Stimulated activated CD8-positive, alpha-beta memory T cell treated with anti-CD3 and anti-CD28 coated beads, Interleukin-15, amount 100 ng/mL, for 48 hours (primary cell): Measurements from ENCODE around the gene MIPOL1.
"Not testable (repeated sequence)": the region's sequence is repeated elsewhere in the genome, so short reads cannot be mapped to it uniquely, and the experiment has no call there.

Experiments
- DNase-seq, 2 donors: peaks; one replicate each; pipeline ENCODE4 v3.0.0-alpha.2; 2020; ENCODE audit warnings: low read depth in 2 of 2

The MIPOL1 gene

DNA sequence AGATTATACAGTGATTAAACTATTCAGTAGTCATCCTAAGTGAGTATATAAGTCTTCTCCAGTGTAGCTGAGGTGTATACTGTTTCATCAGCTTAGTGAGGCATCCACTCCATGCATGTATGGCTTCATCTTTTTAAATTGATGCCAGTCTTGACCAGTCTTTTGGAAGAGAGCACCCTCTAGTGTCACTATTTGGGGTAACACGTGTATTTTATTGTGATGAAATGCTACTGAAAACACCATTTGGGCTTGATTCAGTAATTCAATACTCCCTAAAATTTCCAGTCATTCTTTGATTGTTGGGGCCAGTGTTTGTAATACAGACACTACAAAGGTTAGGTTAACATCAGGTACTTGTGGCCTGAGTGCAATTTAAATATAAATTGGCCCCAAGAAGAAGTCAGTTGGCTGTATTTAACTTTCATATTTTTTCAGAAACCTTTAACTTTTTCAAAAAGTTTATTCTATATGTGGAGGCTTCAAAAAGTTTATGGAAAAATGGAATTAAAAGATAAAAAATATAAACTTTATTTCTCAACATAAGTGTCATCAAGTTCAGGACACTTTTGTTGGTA is 35.3 kb downstream of the MIPOL1 start:
- no peak for DNase-seq

DNA sequence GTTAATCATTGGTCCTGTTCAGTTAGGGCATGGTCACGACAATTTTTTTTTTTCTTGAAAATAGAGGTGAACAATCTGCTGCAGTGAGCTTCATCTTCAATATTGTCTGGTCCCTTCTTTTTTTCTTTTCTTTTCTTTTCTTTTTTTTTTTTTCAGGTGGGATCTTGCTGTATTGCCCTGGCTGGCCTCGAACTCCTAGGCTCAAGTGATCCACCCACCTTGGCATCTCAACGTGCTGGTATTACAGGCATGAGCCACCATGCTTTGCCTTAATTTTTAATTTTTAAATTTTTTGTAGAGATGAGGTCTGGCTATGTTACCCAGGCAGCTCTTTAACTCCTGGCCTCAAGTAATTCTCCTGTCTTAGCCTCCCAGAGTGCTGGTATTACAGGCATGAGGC is 36.5 kb downstream of the MIPOL1 start:
- no peak for DNase-seq

- not testable (repeated sequence) for DNase-seq
Measured at GRCh38 chr14:37236044-37236443, 38.3 kb downstream of the MIPOL1 start.

DNA sequence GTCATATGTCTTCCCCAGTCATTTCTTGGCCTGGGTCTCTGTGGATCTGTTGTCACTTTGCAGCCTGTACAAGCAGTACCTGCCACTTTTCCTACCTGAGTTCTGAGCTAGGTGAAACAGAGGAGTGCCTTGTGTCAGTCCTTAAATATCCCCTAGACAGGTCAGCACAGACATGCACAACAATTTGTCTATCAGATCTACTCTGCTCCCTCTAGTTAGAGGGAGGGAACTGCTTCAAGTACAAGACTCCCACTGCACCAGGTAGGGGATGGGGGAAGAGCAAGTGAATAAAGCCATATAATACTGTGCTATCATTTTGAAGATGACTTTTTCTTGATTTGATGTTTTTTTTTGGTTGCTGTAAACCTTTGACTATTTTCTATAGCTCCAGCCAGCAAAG is 39.4 kb downstream of the MIPOL1 start:
- DNase-seq: no peak

- DNase-seq: no peak
Measured at GRCh38 chr14:37237735-37238200, 40.0 kb downstream of the MIPOL1 start.

- no peak for DNase-seq
Measured at GRCh38 chr14:37241198-37241597, 43.5 kb downstream of the MIPOL1 start.

DNA sequence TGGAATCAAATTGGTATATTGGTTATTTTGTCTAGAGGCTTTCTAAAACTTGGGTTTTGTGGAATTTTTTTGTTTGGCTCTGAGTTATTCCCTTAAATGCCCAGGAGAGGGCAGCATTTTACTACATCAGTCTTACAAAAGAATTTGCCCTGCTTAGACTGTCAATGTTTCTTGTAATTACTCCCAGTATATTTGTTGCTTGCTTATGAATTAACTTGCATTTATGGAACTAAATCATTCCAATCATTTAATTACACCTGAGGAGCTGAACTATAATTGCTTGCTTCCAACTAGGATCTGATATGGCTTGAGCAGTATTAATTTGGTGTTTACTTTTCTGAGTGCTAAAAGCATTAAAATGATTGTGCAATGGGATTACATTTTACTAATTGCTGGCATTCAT is 48.7 kb downstream of the MIPOL1 start:
- no peak for DNase-seq

DNA sequence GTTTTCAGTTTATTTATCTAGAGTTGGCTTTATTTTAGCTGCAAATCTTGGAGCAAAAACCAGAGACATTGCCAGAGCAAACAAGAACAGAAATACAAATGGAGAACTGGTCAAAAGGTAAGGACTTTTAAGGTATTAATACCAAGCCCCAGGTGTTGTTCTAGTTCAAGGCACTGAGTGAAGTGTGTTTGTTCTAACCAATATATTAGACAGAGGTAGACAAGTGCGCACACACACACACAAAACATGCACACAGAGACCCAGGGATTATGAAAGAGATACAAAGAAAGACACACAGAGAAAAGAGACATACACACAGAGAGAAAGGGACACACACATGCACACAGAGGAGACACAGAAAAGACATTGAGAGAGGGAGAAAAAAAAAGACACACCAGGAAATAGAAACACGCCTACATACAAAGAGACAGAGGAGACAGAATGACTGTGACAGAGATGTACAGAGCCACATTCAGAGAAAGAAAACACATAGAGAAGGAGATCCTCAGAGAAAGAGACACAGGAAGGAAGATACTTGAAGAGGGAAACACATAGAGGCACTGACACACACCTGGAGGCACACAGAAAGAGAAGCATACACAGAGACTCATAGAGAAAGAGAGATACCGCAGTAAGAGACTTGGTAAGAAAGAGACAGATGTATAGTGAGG is 50.2 kb downstream of the MIPOL1 start:
- DNase-seq: no peak

DNA sequence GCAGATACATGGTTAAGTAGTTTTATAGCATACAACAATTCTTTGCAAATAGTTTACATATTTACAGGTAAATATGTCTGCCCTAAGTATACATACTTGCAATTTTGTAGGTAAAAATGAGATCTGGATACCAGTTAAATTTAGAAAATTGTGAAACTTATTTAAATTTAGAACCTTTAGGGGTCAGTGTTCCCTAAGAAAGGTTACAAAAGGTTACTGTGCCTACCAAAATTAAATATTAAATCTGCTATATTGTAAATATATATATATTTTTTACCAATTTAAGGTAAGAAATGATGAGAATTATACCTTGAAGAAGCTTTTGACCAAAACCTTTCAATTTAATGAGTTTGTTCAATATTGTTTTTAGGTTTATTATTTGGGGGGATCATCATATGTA is 54.0 kb downstream of the MIPOL1 start:
- DNase-seq: no peak

GRCh38 chr14:37252434-37252833 is 54.7 kb downstream of the MIPOL1 start:
- no peak for DNase-seq

DNA sequence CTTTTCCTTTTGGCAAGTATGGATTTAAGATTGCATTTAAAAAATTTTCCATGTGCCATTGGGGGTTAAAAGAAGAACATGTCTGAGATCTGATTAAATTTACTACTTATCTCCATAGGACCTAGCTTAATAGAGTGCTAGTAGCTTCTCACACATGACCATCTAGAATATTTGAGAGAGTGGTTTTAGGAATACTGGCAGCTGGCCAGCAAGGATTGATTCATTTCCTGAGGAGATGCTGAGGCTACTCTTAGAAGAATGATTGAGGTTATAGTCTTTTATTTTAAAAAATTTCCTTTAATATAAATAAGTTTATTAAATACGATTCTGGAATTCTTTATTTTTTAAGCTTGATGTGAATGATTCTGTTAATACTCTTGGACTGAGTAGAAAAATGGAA is 56.2 kb downstream of the MIPOL1 start:
- DNase-seq: no peak

GRCh38 chr14:37254411-37254947 is 56.7 kb downstream of the MIPOL1 start:
- DNase-seq: no peak

GRCh38 chr14:37257501-37258070 is 59.8 kb downstream of the MIPOL1 start:
- DNase-seq: no peak

- DNase-seq: no peak
Measured at GRCh38 chr14:37262649-37263048, 64.9 kb downstream of the MIPOL1 start.

- no peak for DNase-seq
Measured at GRCh38 chr14:37263656-37264236, 66.0 kb downstream of the MIPOL1 start.

- no peak for DNase-seq
Measured at GRCh38 chr14:37268788-37269187, 71.1 kb downstream of the MIPOL1 start.

- DNase-seq: no peak
Measured at GRCh38 chr14:37270629-37271028, 72.9 kb downstream of the MIPOL1 start.

GRCh38 chr14:37272569-37272968 is 74.8 kb downstream of the MIPOL1 start:
- no peak for DNase-seq

GRCh38 chr14:37274652-37275051 is 76.9 kb downstream of the MIPOL1 start:
- no peak for DNase-seq

DNA sequence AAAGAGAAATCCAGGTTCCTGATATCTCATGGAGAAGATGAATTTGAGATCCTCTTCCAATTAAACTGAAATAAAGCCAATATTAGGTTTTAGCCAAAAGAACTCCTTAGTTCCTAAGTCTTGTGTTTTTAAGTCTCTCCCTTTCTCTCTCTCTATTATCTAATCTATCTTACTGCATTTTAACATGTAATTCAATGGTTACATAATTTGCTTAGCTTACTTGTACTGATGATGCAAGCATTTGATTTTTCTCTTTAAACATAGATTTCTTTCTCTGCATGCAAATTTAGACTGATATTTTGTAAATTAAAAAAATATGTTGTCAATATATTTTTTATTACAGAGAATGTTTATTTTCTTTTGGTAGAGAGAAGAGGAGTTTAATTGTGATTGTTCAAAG is 78.2 kb downstream of the MIPOL1 start:
- no peak for DNase-seq

DNA sequence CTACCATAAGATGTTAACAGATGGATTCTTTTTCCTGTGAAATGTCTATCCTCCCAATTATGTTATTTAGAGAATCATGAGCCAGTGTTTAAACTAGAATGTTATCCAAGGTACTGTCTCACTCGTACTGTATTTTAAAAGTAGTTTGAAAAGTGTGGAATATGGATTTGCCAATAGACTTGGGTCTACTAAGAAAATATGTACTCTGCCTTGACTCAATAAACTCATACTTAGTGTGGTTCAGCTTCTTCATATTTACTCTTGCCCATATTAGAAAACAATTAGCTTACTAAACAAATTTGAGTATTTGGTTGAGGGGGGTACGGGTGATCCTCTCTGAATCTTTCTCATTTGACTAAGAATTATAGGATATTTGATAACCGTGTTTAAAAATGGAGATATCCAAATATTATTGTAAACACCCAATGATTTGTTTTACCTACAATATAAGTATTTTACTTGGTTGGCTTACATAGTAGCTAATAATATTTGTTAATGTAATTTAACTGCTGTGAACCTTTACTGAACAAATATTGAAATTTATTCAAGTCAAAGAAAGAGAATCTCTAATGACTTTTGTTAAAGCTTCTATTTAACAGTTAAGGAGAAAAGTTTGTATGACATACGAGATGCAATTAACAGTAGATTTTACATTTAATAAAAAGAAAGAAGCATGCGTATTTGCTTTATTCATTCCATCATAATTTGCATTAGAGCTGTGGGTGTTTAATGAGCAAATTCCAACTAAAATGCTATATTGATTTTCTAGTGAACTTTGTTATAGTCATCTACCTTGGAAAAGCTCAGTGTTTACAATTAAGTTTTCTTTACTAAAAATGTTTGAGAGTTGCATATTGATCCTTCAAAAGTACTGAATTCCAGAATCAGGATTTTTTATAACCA is 81.2 kb downstream of the MIPOL1 start:
- DNase-seq: no peak

GRCh38 chr14:37279818-37280217 is 82.1 kb downstream of the MIPOL1 start:
- DNase-seq: no peak
